ENCODE results near the gene DNASE2B. TPM values are rescaled to one million over a fixed set of nuclear protein-coding genes. Genes with fewer than 3 reads are reported as not detected.

The DNASE2B gene
- total and polyA plus RNA-seq, 2 donors (not counting 3 experiments of a cell fraction or from before 2014, with no cell fraction given), result not detected

DNA sequence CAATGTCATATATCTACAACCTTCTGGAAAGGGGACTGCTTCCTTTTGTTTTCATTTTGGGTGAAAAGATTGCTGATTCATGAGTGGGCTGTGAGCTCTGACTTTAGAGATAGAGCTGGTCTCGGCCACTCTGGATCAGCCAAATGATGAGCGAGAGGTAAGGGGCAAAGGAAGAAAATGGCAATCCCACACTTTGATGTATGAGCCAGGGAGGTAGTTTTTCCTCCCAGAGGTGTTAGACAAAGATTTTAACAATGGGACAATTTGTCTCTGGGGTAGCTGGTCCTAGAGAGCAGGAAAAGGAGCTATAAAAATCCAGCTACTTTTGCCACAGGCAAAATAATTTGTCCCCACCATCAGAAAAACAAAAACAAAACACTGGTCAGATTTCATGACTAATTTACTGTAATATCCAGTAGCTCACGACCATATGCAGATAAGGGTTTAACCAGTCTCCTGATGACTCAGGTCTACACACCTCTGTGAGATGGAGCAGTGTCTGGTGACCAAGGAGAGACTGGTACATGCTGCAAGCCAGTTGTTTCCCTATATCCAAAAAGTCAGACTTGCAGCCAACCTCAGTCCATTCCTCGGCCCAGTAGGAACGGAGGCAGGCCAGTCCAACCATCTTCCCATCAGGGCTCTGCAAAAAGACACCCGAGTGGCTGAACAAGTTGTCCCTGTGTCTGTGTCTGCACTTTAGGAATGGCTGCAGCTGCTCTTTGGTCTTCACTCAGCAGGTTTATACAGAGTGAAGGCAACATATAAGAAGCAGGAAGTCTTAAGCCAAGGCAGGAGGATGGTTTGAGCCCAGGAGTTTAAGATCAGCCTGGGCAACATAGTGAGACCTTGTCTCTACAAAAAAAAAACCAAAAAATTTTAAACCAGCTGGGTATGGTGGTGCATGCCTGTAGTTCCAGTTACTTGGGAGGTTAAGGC lies 29.2 kb downstream of the DNASE2B start:
- no peak overlapping the region for H3K4me2 ChIP-seq (ENCODE audit: insufficient read depth, low read length)
- no peaks in the 10 kb centered on the region for H3K9me3 ChIP-seq (replicated peaks; ENCODE audit: control insufficient read depth, insufficient read depth, low read length)
- CTCF ChIA-PET, result interaction anchor here (0.7 to 2.3 kb wide), 3 partner anchors 125 to 495 kb away, joined by 3 to 9 read pairs (median 4); no protein-coding TSS in a partner anchor
- no peaks in the 10 kb centered on the region for H4K20me1 ChIP-seq (replicated peaks; ENCODE audit: control insufficient read depth, extremely low read depth, insufficient read depth, low read length)
- intact Hi-C loops (cut with micrococcal nuclease), result no loop called here
- no peak overlapping the region for H3K4me3 ChIP-seq (replicated peaks in 1 of 3; ENCODE audit: insufficient read depth in 1 of 3, low read depth in 1 of 3, low read length in 3 of 3)
- H3K9ac ChIP-seq (replicated peaks; ENCODE audit: extremely low read depth, insufficient read depth, low read length), result no peak overlapping the region
- H3K4me1 ChIP-seq (ENCODE audit: control insufficient read depth, extremely low read depth, insufficient read depth, low read length), result peaks cover 4% of the 10 kb centered on the region
- TF ChIP-seq EZH2 (IDR thresholded peaks at IDR 0.05; ENCODE audit: borderline replicate concordance, low read depth, low read length, severe bottlenecking) (no peak), FOS (IDR thresholded peaks at IDR 0.05; ENCODE audit: borderline replicate concordance, insufficient read depth, low read length) (no peak), MYC (IDR thresholded peaks at IDR 0.05; ENCODE audit: low read depth, low read length) (no peak), POLR2A (IDR thresholded peaks at IDR 0.05; ENCODE audit: low read depth, low read length) (no peak), POLR2AphosphoS5 (IDR thresholded peaks at IDR 0.05; ENCODE audit: insufficient read depth, low read depth, low read length) (no peak), GATA2 (IDR thresholded peaks at IDR 0.05; ENCODE audit: insufficient read depth, insufficient read length, low read depth, low read length) (no peak)
- TF ChIP-seq, protein P1, sequence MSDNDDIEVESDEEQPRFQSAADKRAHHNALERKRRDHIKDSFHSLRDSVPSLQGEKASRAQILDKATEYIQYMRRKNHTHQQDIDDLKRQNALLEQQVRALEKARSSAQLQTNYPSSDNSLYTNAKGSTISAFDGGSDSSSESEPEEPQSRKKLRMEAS (IDR thresholded peaks at IDR 0.05; ENCODE audit: insufficient read depth, insufficient read length), result no peak
- DNase-seq (ENCODE audit: low read depth, low spot score) (no peak), FAIRE-seq (peak; percentile 58)
- H3K79me2 ChIP-seq (ENCODE audit: control insufficient read depth, insufficient read depth, low read length), result no peaks in the 10 kb centered on the region
- dilution Hi-C loops (cut with MboI; ENCODE audit: extremely low pct_ligation_motif_present, low sequenced_read_pairs), result loop anchor here (25.0 kb wide), 2 partner anchors 185 to 290 kb away; partner anchors contain the start of gene PRKACB
- no TSS peak for BruUV-seq (replicated peaks)
- POLR2A ChIA-PET, result no interaction called here
- no peak overlapping the region for H3K27ac ChIP-seq (ENCODE audit: insufficient read depth, low read depth, low read length)
- peak overlapping the region; percentile 85 for H2AFZ ChIP-seq (ENCODE audit: low read depth, low read length)
- H3K9me1 ChIP-seq (replicated peaks; ENCODE audit: control insufficient read depth, extremely low read depth, insufficient read depth, low read length), result no peaks in the 10 kb centered on the region
- H3K36me3 ChIP-seq (ENCODE audit: control insufficient read depth in 2 of 2, extremely low read depth in 1 of 2, insufficient read depth in 2 of 2, low read length in 2 of 2), result no peaks in the 10 kb centered on the region
- H3K27me3 ChIP-seq (ENCODE audit: control insufficient read depth in 2 of 2, insufficient read depth in 2 of 2, low read length in 2 of 2), result no peaks in the 10 kb centered on the region
